HG03159 (cell line): ENCODE results near the gene ZDHHC6.
"Not testable (repeated sequence)": the region's sequence is repeated elsewhere in the genome, so short reads cannot be mapped to it uniquely, and the experiment has no call there.

Experiments used
- ATAC-seq: cut with Tn5 transposase; IDR thresholded peaks from one replicate; pipeline ENCODE4 v1.9.1; 2021; ENCODE audit warnings: mild to moderate bottlenecking, moderate library complexity; ENCODE audit not compliant: unreplicated experiment

Gene ZDHHC6

DNA sequence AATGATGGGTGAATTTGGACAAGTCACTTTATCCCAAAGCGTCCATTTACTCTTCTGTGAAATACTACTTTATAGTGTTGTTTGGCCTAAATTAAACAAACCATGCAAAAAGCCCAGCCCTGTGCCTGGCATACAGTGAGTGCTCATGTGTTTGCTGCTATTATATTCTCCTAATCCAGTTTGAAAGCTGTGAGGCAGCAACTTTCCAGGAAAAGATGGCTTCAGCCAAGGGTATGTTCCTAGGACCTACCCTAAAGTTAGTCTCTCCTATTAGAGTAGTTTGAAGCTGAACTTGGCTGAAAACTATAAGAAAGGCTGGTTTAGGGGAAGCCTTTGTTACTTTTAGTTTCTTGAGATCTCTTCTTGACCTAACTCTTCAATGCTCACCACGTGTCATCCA, 52.9 kb downstream of the ZDHHC6 start:
- ATAC-seq, result no peak

DNA sequence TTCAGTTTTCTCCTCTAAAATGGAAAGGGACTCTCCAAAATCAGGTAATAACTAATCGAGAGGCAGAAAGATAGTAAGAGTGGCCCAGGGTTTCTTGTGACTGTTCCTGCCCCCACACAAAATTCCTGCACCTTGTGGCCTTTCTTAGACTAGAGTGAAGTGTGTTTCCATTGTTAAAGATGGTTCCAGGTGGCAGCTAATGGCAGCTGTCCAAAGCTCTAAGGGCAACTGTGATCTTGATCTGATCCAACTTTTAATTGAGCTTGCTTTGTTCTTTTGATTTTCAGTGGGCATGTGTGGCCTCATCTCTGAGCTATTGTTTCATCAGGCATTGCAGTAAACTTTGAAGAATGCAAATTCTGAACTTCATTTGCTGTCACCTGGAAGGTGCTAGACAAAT, 53.4 kb downstream of the ZDHHC6 start:
- ATAC-seq, result no peak

DNA sequence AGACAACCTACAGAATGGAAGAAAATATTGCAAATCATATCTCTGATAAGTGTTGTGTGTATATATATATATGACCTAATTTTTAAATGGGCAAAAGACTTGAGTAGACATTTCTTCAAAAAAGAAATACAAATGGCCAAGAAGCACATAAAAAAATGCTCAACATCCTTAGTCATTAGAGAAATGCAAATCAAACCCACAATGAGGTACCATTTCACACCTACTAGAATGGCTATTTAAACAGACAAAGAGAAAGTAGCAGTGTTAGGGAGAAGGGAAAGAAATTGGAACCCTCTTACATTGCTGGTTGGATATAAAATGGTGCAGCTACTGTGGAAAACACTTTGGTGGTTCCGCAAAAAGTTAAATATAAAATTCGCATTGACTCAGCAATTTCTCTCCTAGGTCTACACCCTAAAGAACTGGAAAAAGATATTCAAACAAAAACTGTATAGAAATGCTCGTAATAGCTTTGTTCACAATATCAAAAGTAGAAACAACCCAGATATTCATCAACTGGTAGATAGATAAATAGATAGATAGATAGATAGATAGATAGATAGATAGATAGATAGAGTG, 56.5 kb downstream of the ZDHHC6 start:
- no peak for ATAC-seq

DNA sequence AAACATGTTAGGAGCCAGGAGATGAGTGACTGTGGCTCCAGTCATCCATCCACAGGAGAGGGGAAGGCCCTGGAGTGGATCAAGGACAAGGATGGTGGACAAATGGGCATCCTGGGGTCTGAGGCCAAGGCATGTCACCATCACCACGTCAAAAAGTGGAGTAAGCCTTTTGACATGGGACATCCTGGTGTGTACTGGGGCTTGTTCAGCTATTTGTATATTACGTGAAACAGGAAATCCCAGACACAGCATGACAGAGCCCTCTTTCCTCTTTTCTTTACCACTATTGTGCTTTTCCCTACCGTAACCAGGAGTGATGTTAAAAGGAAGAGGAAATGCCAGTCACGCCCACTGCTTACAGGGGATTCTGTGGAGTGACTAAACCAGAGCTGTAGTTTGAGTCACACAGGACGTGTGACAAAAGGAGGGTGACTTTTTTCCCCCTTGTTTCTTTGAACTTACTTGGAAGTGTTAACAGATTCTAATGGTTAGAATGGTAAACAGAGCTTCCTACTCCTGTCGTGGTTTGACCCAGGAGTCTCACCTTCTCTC, 57.4 kb downstream of the ZDHHC6 start:
- peak; percentile 69 for ATAC-seq

DNA sequence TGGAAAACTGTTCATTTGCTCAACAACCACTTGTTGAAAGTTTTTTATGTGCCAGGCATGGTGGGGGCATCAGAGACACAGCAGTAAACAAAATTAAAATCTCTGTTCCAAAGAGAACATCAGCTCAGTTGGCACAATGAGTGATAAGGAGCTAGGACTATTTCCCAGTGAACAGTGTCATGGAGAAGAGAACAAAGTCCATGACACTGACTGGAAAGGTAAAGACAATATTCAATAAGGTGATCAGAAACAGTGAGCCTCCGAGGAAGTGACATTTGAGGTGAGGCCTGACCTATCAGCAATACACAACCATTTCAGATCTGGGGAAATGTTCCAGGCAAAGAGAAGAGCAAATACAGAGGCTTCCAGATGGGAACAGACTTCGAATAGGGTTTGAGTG, 58.2 kb downstream of the ZDHHC6 start:
- no peak for ATAC-seq

DNA sequence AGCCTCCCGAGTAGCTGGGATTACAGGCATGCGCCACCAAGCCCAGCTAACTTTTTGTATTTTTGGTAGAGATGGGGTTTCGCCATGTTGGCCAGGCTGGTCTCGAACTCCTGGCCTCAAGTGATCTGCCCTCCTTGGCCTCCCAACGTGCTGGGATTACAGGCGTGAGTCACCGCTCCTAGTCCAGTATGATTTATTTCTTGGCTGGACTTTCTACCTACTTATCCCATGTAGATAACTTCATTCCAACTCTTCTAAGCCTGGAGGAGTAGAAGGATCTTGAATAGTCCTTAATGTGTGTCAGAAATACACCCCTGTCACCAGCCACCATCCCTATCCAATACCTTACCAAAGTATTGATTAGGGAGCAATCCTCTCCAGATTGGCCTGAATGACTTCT, 58.7 kb downstream of the ZDHHC6 start:
- ATAC-seq, result not testable (repeated sequence)

DNA sequence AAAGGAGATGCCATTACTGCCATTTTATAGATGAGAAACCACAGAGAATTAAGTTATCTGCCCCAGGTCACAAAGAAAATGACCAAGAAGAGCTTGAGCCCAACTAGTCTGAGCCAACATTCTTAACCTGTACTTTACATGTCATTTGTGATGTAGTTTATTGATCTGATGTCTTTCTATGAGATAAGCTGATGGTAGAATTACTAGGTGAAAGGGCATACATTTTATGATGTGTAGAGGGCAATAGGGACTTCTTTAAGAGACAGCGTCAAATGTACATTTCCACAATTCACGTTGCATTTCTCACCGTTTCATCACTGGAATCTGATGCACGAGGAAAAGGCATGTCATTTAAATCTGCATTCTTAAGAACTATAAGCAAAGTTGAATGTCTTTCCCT, 61.5 kb downstream of the ZDHHC6 start:
- no peak for ATAC-seq

DNA sequence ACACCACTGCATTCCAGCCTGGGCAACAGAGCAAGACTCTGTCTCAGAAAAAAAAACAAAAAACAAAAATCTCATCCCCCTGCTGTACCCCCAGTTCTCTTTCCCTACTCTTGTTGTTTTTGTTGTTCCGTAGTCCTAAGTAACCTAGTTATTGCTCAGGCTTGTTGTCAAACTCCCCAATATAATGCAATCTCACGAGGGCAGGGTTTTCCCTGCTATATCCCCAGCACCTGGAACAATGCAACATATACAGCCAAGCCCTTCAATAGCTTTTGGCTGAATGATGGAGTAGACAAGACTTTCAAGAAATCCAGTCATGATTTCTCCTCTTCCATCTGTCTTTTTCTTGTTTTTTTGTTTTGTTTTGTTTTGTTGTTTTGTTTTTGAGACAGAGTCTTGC, 62.6 kb downstream of the ZDHHC6 start:
- ATAC-seq, result no peak

DNA sequence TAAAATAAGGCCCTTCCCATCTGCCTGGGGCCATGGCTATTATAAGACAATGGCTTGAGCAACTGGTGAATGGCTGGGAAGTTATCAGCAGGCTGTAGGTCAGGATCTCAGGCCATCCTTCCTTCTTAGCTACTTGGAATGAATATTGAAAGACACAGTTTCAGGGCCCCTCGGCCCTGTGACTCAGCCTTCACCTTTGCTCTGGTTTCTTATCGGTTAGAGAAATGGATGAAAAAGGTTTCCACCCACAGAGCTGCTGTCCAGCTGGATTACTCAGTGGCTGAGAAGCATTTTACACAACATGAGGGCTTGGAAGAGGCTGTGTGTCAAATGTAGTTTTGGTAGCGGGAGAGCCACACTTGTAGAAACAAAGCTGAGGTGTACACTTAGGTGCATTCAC, 63.4 kb downstream of the ZDHHC6 start:
- ATAC-seq, result no peak

DNA sequence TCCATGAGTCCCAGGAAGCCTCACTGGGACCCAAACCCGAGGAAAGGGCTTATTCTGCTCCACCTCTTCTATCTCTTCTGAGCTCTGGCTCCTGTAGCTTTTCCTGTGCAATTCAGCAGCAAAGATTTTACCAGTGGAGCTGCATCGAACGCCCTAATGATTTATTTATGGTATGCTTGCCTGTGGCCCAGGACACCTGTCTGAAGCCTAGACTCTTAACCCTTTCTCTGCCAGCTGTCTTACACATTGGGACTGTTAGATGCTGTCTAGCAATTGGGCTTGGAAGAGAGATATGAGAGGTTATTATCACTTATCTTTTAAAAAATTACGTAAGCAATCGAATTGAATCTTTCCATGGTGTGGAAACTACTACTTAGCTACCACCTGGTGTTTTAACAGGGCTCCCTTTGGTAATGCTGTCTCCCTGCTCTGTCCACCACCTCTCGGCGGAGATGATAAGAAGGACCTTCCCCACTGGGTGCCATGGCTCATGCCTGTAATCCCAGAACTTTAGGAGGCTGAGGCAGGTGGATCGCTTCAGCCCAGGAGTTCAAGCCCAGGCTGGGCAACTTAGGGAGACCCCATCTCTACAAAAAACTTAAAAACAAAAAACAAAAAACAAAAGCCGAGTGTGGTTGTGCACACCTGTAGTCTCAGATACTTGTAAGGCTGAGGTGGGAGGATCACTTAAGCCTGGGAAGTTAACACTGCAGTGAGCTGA, 64.0 kb downstream of the ZDHHC6 start:
- no peak for ATAC-seq
